GM23338 (cell line): ENCODE measurements around the gene ITPR3. TPM values are rescaled to one million over a fixed set of nuclear protein-coding genes. Genes with fewer than 3 reads are reported as not detected.

Experiments used
- ATAC-seq: fragments of 200-7000 bp; cut with Tn5 transposase; 3 replicates; pipeline ENCODE4 v1.9.1; 2020
- DNase-seq: peaks from one replicate; pipeline ENCODE4 v3.0.0-alpha.2; 2015; ENCODE audit warnings: low spot score
- H2AFZ ChIP-seq: fragments of 200-600 bp; sonication (generic); 2 replicates; pipeline ENCODE4 v1.8.0; 2016; ENCODE audit warnings: antibody characterized with exemption, mild to moderate bottlenecking, moderate library complexity
- H3F3A ChIP-seq: fragments of 200-600 bp; sonication (generic); replicated peaks from 2 replicates; pipeline ENCODE4 v1.8.0; 2017; ENCODE audit warnings: antibody characterized with exemption, mixed run types, low read depth
- H3K27ac ChIP-seq: fragments of 200-600 bp; sonication (generic); 2 replicates; pipeline ENCODE4 v1.6.1; 2016; ENCODE audit warnings: low read depth
- H3K27me3 ChIP-seq: fragments of 200-600 bp; sonication (generic); 2 replicates; pipeline ENCODE4 v1.8.0; 2016; ENCODE audit warnings: mild to moderate bottlenecking, mixed run types, moderate library complexity; ENCODE audit not compliant: insufficient read depth
- H3K36me3 ChIP-seq: fragments of 200-600 bp; sonication (generic); 2 replicates; pipeline ENCODE4 v1.8.0; 2016; ENCODE audit warnings: mild to moderate bottlenecking; ENCODE audit not compliant: insufficient read depth
- H3K4me1 ChIP-seq: fragments of 200-600 bp; sonication (generic); 2 replicates; pipeline ENCODE4 v1.8.0; 2016; ENCODE audit warnings: mild to moderate bottlenecking, moderate library complexity; ENCODE audit not compliant: insufficient read depth
- H3K4me2 ChIP-seq: fragments of 200-600 bp; sonication (generic); 2 replicates; pipeline ENCODE4 v1.7.1; 2017; ENCODE audit warnings: mixed run types
- H3K4me3 ChIP-seq: fragments of 200-600 bp; sonication (generic); 2 replicates; pipeline ENCODE4 v1.6.1; 2016; ENCODE audit warnings: mixed run types
- H3K79me2 ChIP-seq: fragments of 200-600 bp; sonication (generic); replicated peaks from 2 replicates; pipeline ENCODE4 v1.8.0; 2017; ENCODE audit warnings: mild to moderate bottlenecking; ENCODE audit not compliant: insufficient read depth
- H3K9me2 ChIP-seq: fragments of 200-600 bp; sonication (generic); 2 replicates; pipeline ENCODE4 v1.8.0; 2017; ENCODE audit not compliant: insufficient read depth
- H4K20me1 ChIP-seq: fragments of 200-600 bp; sonication (generic); replicated peaks from 2 replicates; pipeline ENCODE4 v1.8.0; 2017; ENCODE audit warnings: mild to moderate bottlenecking; ENCODE audit not compliant: insufficient read depth
- H3K27ac Mint-ChIP-seq: 2 replicates; pipeline ENCODE4 v1.8.0; 2020; ENCODE audit warnings: inconsistent platforms, mild to moderate bottlenecking, moderate library complexity, mixed read lengths
- H3K27me3 Mint-ChIP-seq: 3 replicates; pipeline ENCODE4 v1.8.0; 2022; ENCODE audit warnings: low read depth, mild to moderate bottlenecking, moderate library complexity, mixed read lengths, inconsistent platforms; ENCODE audit not compliant: insufficient read depth, poor library complexity
- H3K36me3 Mint-ChIP-seq: 3 replicates; pipeline ENCODE4 v1.8.0; 2021; ENCODE audit warnings: low read depth, mild to moderate bottlenecking, inconsistent platforms, moderate library complexity, mixed read lengths
- H3K4me1 Mint-ChIP-seq: 3 replicates; pipeline ENCODE4 v1.8.0; 2020; ENCODE audit warnings: mild to moderate bottlenecking, inconsistent platforms, mixed read lengths
- H3K4me3 Mint-ChIP-seq: 3 replicates; pipeline ENCODE4 v1.8.0; 2021; ENCODE audit warnings: moderate library complexity, mild to moderate bottlenecking, inconsistent platforms, mixed read lengths
- H3K9me3 Mint-ChIP-seq: 3 replicates; pipeline ENCODE4 v1.8.0; 2020; ENCODE audit warnings: moderate library complexity, mild to moderate bottlenecking, inconsistent platforms, mixed read lengths
- CREB1 ChIP-seq: fragments of 250-450 bp; sonication (Bioruptor Pico); IDR thresholded peaks from 2 replicates; pipeline ENCODE4 v1.5.0; 2020; ENCODE audit warnings: low read depth, mild to moderate bottlenecking, moderate library complexity
- CTCF ChIP-seq, 2 experiments: fragments of 200-600 bp in 1 of 2; sonication (generic) in 1 of 2; conservative IDR thresholded peaks; 2 replicates each; pipeline versions ENCODE4 v1.5.1 to v1.6.1; 2016 to 2017; ENCODE audit warnings: antibody characterized with exemption in 2 of 2, low read depth in 2 of 2, mild to moderate bottlenecking in 2 of 2, moderate library complexity in 1 of 2
- ETS1 ChIP-seq: IDR thresholded peaks from 2 replicates; pipeline ENCODE4 v1.6.1; 2016; ENCODE audit warnings: antibody characterized with exemption
- EZH2 ChIP-seq: fragments of 200-600 bp; sonication (generic); IDR thresholded peaks from one replicate; pipeline ENCODE4 v1.8.0; 2017; ENCODE audit warnings: antibody characterized with exemption, mild to moderate bottlenecking, low read depth; ENCODE audit not compliant: unreplicated experiment
- EZH2phosphoT487 ChIP-seq: fragments of 200-600 bp; sonication (generic); IDR thresholded peaks from one replicate; pipeline ENCODE4 v1.8.1; 2018; ENCODE audit warnings: antibody characterized with exemption; ENCODE audit not compliant: unreplicated experiment
- JUNB ChIP-seq: IDR thresholded peaks from one replicate; pipeline ENCODE4 v1.6.1; 2016; ENCODE audit warnings: antibody characterized with exemption; ENCODE audit not compliant: unreplicated experiment
- NANOG ChIP-seq: IDR thresholded peaks from 2 replicates; pipeline ENCODE4 v1.6.1; 2016; ENCODE audit warnings: antibody characterized with exemption, borderline replicate concordance
- POLR2AphosphoS5 ChIP-seq: IDR thresholded peaks from 2 replicates; pipeline ENCODE4 v1.6.1; 2016; ENCODE audit warnings: antibody characterized with exemption, low read depth
- REST ChIP-seq: IDR thresholded peaks from one replicate; pipeline ENCODE4 v1.6.1; 2018; ENCODE audit warnings: antibody characterized with exemption; ENCODE audit not compliant: unreplicated experiment
- STAT1 ChIP-seq: IDR thresholded peaks from one replicate; pipeline ENCODE4 v1.6.1; 2016; ENCODE audit warnings: antibody characterized with exemption; ENCODE audit not compliant: unreplicated experiment
- ZNF114 ChIP-seq: fragments of 250-450 bp; sonication (Bioruptor Pico); IDR thresholded peaks from 2 replicates; pipeline ENCODE4 v1.5.0; 2020; ENCODE audit warnings: mild to moderate bottlenecking, moderate library complexity
- ZNF331 ChIP-seq: fragments of 250-450 bp; sonication (Bioruptor Pico); IDR thresholded peaks from 2 replicates; pipeline ENCODE4 v1.5.0; 2020; ENCODE audit warnings: low read depth, mild to moderate bottlenecking, moderate library complexity
- polyA plus RNA-seq: library from polyadenylated mRNA; unstranded; fragments of >200 nt; fragmentation: Nextera tagmentation; extraction: Ambion mirVana; gene quantifications from 2 replicates; pipeline ENCODE4 v1.2.1, GENCODE V29; 2016
- total RNA-seq: library from RNA; depleted of rRNA; stranded (reverse); fragments of >200 nt; shearing (Covaris generic); gene quantifications from 2 replicates; pipeline ENCODE4 v1.2.3, GENCODE V29; 2014

Gene ITPR3
- total and polyA plus RNA-seq, 2 experiments from 2014 or later, result 7.3 to 31.9 TPM

GRCh38 chr6:33631971-33632557, 10.9 kb downstream of the ITPR3 start:
- TF ChIP-seq EZH2phosphoT487 (no peak), POLR2AphosphoS5 (no peak), EZH2 (no peak), ETS1 (no peak), REST (no peak), NANOG (no peak), CTCF (conservative IDR thresholded peaks at IDR 0.05; ENCODE audit: low read depth in 2 of 2) (no peak), JUNB (no peak), ZNF331 (CRISPR knock-in tag) (no peak), ZNF114 (CRISPR knock-in tag) (no peak), CREB1 (no peak), STAT1 (no peak)
- no peaks in the 10 kb centered on the region; the same call in 2 of the 3 replicates for H3K9me3 Mint-ChIP-seq
- H3K4me2 ChIP-seq, result no peak overlapping the region
- H3K27me3 ChIP-seq, result peaks cover 9% of the 10 kb centered on the region; the same call in 1 of the 2 replicates
- H3K4me1 Mint-ChIP-seq, result peaks cover 59% of the 10 kb centered on the region
- 0 out of 2 replicates have a peak, but pooled peaks cover 3% of the 10 kb centered on the region for H3F3A ChIP-seq
- H3K4me1 ChIP-seq, result peaks cover 53% of the 10 kb centered on the region
- H3K36me3 ChIP-seq, result no peaks in the 10 kb centered on the region
- ATAC-seq (no peak), DNase-seq (no peak)
- H2AFZ ChIP-seq, result no peak overlapping the region
- H3K4me3 Mint-ChIP-seq, result no peak overlapping the region; the same call in 2 of the 3 replicates
- no peaks in the 10 kb centered on the region for H3K9me2 ChIP-seq
- no peak overlapping the region for H3K4me3 ChIP-seq
- no peak overlapping the region for H3K27ac ChIP-seq
- H3K27ac Mint-ChIP-seq, result no peak overlapping the region
- H4K20me1 ChIP-seq, result peaks cover 28% of the 10 kb centered on the region
- peaks cover 28% of the 10 kb centered on the region for H3K79me2 ChIP-seq
- H3K36me3 Mint-ChIP-seq, result no peaks in the 10 kb centered on the region; the same call in 1 of the 3 replicates
- peaks cover 18% of the 10 kb centered on the region for H3K27me3 Mint-ChIP-seq
